WI38 (cell line): ENCODE measurements around the gene SKAP1.
"Not testable (repeated sequence)": the region's sequence is repeated elsewhere in the genome, so short reads cannot be mapped to it uniquely, and the experiment has no call there.

ENCODE experiments used
- H3K4me3 ChIP-seq: 2 replicates; pipeline ENCODE4 v1.5.1; 2011; ENCODE audit warnings: low read depth, mild to moderate bottlenecking, control low read depth, low read length
- TF ChIP-seq, protein P1 (sequence below): IDR thresholded peaks from 2 replicates; pipeline ENCODE4 v1.5.1; 2012; ENCODE audit warnings: low read depth, mild to moderate bottlenecking, control low read depth, low read length

Gene SKAP1

DNA sequence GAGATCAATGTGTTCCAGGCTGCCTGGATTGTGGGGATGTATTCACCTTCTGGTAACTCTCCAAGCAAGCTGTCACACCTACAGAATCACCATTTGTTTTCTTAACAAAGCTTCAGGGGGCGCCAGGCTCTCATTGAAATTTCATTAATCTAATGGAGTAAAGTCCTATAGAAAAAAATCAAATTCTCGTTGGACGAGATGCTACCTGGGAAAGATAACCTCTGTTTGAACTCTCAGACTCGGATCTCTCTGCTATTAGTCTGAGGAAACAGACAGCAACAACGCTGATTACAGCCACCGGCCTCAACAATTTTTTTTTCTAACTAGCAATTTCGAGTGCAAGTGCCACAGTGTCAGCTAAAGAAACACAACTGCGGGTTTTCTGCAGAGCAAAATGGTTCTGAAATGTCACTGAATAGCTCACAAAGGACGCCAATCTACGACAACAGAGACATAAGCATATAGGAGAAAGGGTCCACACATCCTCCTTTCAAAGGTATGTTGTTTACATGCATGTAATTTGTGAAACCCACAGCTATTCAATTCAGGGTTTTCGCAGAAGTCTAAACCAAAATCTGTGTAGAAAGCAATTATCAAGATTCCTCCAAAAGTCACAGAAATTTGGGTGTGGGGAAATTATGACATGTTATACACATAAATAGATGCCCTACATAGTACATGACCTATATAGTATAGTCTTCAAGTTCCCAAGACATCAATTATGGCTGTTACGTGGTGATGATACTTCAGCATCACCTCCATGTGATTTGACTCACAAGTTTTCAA is 135.8 kb downstream of the SKAP1 start:
- H3K4me3 ChIP-seq = no peak overlapping the region
- TF ChIP-seq, protein P1, sequence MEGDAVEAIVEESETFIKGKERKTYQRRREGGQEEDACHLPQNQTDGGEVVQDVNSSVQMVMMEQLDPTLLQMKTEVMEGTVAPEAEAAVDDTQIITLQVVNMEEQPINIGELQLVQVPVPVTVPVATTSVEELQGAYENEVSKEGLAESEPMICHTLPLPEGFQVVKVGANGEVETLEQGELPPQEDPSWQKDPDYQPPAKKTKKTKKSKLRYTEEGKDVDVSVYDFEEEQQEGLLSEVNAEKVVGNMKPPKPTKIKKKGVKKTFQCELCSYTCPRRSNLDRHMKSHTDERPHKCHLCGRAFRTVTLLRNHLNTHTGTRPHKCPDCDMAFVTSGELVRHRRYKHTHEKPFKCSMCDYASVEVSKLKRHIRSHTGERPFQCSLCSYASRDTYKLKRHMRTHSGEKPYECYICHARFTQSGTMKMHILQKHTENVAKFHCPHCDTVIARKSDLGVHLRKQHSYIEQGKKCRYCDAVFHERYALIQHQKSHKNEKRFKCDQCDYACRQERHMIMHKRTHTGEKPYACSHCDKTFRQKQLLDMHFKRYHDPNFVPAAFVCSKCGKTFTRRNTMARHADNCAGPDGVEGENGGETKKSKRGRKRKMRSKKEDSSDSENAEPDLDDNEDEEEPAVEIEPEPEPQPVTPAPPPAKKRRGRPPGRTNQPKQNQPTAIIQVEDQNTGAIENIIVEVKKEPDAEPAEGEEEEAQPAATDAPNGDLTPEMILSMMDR = no peak

DNA sequence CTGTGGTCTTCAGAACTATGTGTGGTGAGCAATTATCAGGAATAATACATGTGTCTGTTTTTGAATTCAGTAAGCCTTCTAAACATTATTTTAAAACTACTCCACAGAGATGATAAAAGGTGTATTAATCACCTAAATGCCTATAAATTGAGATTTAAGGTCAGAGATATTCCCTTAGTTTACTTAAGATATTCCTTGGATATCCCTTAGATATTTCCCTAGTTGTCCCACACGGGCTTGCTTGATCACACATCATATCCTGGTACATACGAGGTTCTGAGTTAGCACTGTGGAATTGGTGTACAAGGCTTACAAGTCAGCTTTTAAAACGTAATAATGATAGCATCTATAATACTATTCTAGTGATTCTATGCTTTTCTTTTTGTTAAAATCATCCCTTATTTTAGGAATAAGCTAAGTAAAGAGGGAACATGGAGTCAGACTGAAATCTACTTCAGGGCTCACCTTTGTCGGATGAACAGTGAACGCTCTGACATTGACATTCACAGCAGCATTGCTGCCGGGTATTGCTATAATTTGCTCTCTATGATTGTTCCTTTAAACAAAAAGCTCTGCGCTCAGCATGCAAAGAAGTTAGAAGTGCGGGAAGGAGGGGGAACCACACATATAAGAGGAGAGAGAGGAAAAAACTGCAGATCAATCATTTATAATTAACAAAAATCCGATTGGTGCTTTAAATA is 136.5 kb downstream of the SKAP1 start:
- no peak overlapping the region for H3K4me3 ChIP-seq
- TF ChIP-seq, protein P1 = no peak

DNA sequence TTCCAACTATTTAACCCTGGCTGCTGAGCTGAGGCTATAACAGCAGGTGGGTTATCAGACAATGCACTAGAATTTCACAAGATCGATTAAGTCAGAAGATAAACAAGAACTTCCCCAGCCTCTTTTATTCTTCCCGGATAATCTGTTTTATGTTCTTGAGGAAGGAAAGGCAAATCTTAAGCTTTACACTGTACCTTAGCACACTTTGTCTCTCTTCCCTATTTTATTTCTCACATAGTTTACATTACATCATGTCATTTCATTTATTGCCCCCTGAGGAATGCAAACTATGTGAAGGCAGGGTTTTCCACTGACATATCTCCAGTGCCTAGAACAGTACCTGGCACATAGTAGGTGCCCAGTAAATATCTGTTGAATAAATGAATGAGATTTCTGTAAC is 139.6 kb downstream of the SKAP1 start:
- TF ChIP-seq, protein P1 = no peak

DNA sequence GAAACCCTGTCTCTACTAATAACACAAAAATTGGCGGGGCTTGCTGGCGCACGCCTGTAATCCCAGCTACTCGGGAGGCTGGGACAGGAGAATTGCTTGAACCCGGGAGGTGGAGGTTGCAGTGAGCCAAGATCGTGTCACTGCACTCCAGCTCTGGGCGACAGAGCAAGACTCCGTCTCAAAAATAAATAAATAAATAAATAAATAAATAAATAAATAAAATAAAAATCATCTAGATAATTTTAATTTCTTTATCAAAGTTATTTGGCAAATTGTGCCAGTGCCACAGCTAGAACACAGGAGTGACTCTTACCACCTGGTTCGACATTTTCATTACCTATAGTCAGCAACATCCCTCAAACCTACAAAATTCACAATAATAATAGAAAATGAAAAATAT is 143.1 kb downstream of the SKAP1 start:
- not testable (repeated sequence) for H3K4me3 ChIP-seq

More for the DNA sequence above, 139.6 kb downstream of the SKAP1 start:
- no peak overlapping the region for H3K4me3 ChIP-seq

DNA sequence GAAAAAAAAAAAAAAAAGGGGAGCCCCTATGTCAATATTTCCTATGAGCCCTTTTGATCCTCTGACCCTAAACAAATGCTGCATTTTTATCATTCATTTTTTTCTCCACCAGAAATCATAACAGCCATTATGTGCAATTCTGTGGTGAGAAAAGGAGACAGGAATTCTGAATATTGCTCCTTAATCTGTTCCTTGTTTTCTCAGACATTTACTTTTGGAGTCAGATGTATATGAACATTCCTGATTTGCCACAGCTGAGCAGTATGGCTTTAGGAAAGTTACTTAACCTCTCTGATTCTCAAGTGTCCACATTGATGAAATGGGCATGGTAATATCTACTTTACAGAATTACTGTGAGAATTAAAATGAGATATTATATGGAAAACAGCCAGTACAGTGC is 144.4 kb downstream of the SKAP1 start:
- no peak overlapping the region for H3K4me3 ChIP-seq
- TF ChIP-seq, protein P1 = no peak

DNA sequence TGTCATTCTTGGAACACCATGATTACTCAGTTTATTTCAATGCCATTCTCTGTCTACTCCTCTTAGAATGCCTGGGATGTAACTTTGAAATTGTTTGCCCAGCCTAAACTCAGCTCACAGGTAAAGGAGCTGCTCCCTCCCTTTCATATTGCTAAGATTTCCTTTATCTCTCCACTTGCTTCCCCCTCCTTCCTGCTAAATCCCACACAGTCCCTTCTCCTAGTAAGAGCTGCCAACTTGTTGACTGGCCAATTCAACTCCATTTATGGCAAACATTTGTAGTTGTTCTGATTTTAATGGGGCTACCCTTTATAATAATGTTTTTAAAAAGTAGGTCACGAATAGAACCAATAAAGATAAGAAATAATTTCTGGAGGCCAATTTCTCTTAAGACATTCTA is 146.1 kb downstream of the SKAP1 start:
- TF ChIP-seq, protein P1 = no peak
- no peak overlapping the region for H3K4me3 ChIP-seq

DNA sequence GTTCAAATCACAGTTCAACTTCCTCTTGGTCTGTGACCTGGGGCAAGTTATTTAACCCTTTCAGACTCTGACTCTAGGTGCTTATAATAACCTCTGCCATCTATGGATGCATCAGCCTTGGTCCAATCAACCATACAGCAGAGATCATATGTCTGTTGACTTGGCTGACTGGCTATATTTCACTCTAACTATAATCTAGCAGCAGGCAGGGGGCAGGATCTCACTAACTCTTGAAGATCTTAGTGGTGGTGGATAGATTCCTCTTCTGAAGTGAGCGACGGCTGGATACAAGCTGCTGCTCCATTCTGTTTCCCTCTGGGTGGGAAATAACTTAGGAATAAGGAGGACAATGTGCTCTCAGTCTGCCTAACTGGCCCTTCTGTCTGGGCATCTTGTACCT is 146.6 kb downstream of the SKAP1 start:
- no peak overlapping the region for H3K4me3 ChIP-seq
- TF ChIP-seq, protein P1 = no peak
